GM12864 (cell line): Measurements from ENCODE around the gene BICRAL.

Experiments
- DNase-seq: peaks from one replicate; pipeline ENCODE4 v3.0.0-alpha.2; 2011; ENCODE audit warnings: low read depth
- H3K4me3 ChIP-seq: 2 replicates; pipeline ENCODE4 v1.5.1; 2011; ENCODE audit warnings: mild to moderate bottlenecking, low read depth, low read length, control low read depth
- CTCF ChIP-seq: IDR thresholded peaks from 2 replicates; pipeline ENCODE4 v1.5.1; 2011; ENCODE audit warnings: low read depth, mild to moderate bottlenecking, moderate library complexity, low read length, control low read depth, inconsistent platforms; ENCODE audit errors: missing control alignments

BICRAL gene

GRCh38 chr6:42904467-42904866 is 122.6 kb downstream of the BICRAL start:
- TF ChIP-seq CTCF: no peak
- DNase-seq: no peak
- no peak overlapping the region for H3K4me3 ChIP-seq

- TF ChIP-seq CTCF: no peak
- DNase-seq: no peak
- no peak overlapping the region for H3K4me3 ChIP-seq
These were observed 125.5 kb downstream of the BICRAL start for GRCh38 chr6:42907336-42907735.

DNA sequence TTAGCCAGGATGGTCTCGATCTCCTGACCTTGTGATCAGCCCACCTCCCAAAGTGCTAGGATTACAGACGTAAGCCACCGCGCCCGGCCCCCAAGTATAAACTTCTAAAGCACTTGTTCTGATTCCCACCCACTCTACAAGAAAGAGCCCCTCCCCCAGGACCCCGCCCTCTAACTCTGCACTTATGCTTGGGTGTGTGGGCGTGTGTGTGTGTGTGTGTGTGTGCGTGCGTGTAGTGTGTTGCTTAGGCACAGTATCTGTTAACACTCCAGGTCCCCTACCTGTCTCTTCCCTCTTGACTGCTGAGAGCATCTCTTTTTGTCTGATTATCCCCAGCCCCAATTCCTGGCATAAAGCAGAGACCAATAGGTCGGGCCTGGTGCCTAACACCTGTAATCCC is 128.0 kb downstream of the BICRAL start:
- no peak for DNase-seq
- TF ChIP-seq CTCF: no peak
- H3K4me3 ChIP-seq: no peak overlapping the region

GRCh38 chr6:42911171-42912021 is 129.5 kb downstream of the BICRAL start:
- no peak overlapping the region for H3K4me3 ChIP-seq
- DNase-seq: no peak

DNA sequence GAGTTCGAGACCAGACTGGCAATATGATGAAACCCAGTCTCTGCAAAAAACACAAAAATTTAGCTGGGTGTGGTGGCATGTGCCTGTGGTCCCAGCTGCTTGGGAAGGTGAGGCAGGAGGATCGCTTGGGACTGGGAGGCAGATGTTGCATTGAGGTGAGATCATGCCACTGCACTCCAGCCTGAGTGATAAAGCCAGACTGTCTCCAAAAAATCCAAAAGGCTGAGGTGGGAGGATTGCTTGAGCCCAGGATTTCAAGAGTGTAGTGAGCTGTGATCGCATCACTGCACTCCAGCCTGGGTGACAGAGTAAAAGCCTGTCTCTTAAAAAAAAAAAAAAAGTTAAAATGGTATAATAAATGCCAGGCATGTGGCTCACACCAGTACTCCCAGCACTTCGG is 132.7 kb downstream of the BICRAL start:
- H3K4me3 ChIP-seq: no peak overlapping the region
- no peak for TF ChIP-seq CTCF
- DNase-seq: no peak

More at GRCh38 chr6:42911171-42912021, 129.5 kb downstream of the BICRAL start:
- TF ChIP-seq CTCF: no peak

DNA sequence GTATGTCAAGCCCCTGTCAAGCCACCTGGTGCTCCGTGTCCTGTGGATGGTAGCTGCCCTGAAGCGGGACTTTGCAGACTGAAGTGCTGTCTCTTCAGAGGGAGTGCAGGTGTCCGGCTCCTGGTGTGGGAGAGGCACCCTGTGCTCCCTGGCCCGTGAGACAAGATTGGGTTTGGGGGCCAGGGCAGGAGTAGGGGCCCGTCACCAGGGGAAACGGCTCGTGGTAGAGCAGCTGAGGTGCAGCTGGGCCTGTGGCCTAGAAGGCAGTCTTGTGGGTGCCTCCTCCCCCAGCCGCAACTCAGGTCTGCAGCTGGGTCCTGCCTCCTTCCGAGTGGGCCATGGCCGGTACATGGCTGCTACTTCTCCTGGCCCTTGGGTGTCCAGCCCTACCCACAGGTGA is 133.9 kb downstream of the BICRAL start, which contains the start of gene PTCRA:
TSS of gene PTCRA (plus strand) at position 322 of the 400 bp plus-strand sequence. CDS start at position 339, 17 bp downstream.
- no peak for TF ChIP-seq CTCF
- DNase-seq: no peak

GRCh38 chr6:42916288-42916687 is 134.4 kb downstream of the BICRAL start:
- TF ChIP-seq CTCF: no peak
- no peak overlapping the region for H3K4me3 ChIP-seq
- DNase-seq: no peak

More for the DNA sequence above, 133.9 kb downstream of the BICRAL start, which contains the start of gene PTCRA:
- no peak within 1 kb of the TSS for H3K4me3 ChIP-seq
